Measurements from ENCODE around the gene TNNI3K.

TNNI3K gene

DNA sequence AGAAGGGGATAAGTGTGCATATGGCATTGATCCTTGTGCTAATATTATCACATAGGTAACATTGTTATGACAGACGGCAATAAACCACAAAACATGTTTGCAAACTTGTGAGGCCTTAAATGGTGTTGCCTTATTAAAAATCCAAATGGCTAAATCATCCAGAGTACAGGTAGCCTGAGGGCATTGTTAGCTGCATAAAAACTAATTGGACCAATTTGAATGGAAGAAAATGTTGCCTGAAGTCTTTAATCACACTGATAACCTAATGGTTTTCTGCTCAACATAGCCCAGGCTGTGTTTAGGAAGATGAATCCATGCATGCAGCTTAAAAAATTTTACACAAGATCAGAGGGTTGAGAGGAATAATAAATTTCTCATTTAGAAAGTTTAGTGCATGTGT, 296.6 kb downstream of the TNNI3K start:
- Histone ChIP-seq H3K27me3 (replicated peaks; ENCODE audit: insufficient read depth, low read length) (no peaks in the 10 kb centered on the region), H3K9me2 (replicated peaks; ENCODE audit: insufficient read depth, low read length) (no peaks in the 10 kb centered on the region), H2AFZ (ENCODE audit: low read length) (no peak overlapping the region), H3K9me3 (replicated peaks; ENCODE audit: insufficient read depth, low read length) (no peaks in the 10 kb centered on the region), H3F3A (ENCODE audit: insufficient read depth, low read length) (no peaks in the 10 kb centered on the region), H3K4me3 (ENCODE audit: low read length) (no peak overlapping the region), H3K27ac (ENCODE audit: low read length) (no peak overlapping the region), H3K36me3 (replicated peaks; ENCODE audit: insufficient read depth, low read length) (no peaks in the 10 kb centered on the region), H4K20me1 (ENCODE audit: insufficient read depth, low read length) (no peaks in the 10 kb centered on the region), H3K79me2 (ENCODE audit: low read length) (no peaks in the 10 kb centered on the region), H3K9ac (ENCODE audit: low read length) (no peak overlapping the region), H3K4me2 (ENCODE audit: low read depth, low read length) (no peak overlapping the region), H3K4me1 (ENCODE audit: low read length) (no peaks in the 10 kb centered on the region)
- TF ChIP-seq, protein P1, sequence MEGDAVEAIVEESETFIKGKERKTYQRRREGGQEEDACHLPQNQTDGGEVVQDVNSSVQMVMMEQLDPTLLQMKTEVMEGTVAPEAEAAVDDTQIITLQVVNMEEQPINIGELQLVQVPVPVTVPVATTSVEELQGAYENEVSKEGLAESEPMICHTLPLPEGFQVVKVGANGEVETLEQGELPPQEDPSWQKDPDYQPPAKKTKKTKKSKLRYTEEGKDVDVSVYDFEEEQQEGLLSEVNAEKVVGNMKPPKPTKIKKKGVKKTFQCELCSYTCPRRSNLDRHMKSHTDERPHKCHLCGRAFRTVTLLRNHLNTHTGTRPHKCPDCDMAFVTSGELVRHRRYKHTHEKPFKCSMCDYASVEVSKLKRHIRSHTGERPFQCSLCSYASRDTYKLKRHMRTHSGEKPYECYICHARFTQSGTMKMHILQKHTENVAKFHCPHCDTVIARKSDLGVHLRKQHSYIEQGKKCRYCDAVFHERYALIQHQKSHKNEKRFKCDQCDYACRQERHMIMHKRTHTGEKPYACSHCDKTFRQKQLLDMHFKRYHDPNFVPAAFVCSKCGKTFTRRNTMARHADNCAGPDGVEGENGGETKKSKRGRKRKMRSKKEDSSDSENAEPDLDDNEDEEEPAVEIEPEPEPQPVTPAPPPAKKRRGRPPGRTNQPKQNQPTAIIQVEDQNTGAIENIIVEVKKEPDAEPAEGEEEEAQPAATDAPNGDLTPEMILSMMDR (IDR thresholded peaks at IDR 0.05; ENCODE audit: low read length) = no peak
- no peak for TF ChIP-seq EZH2 (optimal IDR thresholded peaks at IDR 0.05; ENCODE audit: low read depth, low read length)
- no peak for TF ChIP-seq EZH2phosphoT487 (IDR thresholded peaks at IDR 0.05; ENCODE audit: low read length)
- no peak for DNase-seq

DNA sequence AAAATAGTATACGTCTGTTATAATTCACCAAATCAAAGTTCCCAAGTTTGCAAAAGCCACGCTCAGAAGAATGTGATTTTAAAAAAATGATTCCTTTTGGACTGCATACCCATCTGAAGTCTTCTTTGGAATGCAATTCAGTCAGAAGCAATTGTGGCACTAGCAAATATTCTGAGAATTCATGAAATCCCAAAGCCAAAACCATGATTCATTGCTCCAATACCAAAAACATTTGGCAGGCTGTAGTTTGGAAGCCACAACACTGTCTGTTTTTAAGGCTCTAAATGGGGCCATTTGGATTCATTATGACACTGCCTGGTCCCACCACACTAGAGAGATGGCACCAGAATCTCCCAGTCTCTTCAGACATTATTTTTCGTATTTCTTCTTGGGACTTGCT, 299.1 kb downstream of the TNNI3K start:
- no peak for DNase-seq

DNA sequence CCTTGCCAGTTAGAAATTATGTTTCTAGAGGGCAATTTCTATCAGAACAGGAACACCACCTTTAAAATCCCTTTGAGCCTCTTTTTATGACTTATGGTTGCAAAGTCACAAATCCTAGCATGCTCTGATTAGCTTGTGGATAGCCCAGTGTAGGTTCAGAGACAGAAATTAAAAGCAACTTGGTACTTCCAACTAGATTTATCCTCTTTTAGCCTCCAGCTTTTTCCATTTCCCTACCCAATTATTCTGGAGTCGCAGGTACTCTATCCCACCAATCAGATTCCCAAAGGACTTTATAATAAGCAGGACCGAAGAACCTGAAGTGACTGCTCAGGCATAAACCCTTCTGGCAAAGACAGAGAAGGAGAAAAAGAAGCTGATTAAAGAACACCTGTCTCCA, 310.6 kb downstream of the TNNI3K start:
- Histone ChIP-seq H3K36me3 (replicated peaks; ENCODE audit: insufficient read depth, low read length) (no peaks in the 10 kb centered on the region), H3K9ac (ENCODE audit: low read length) (no peak overlapping the region), H2AFZ (ENCODE audit: low read length) (no peak overlapping the region), H3F3A (ENCODE audit: insufficient read depth, low read length) (no peaks in the 10 kb centered on the region), H4K20me1 (ENCODE audit: insufficient read depth, low read length) (no peaks in the 10 kb centered on the region), H3K4me1 (ENCODE audit: low read length) (no peaks in the 10 kb centered on the region), H3K9me3 (replicated peaks; ENCODE audit: insufficient read depth, low read length) (no peaks in the 10 kb centered on the region), H3K4me3 (ENCODE audit: low read length) (no peak overlapping the region), H3K9me2 (replicated peaks; ENCODE audit: insufficient read depth, low read length) (no peaks in the 10 kb centered on the region), H3K27ac (ENCODE audit: low read length) (no peak overlapping the region), H3K27me3 (replicated peaks; ENCODE audit: insufficient read depth, low read length) (no peaks in the 10 kb centered on the region), H3K4me2 (ENCODE audit: low read depth, low read length) (no peak overlapping the region), H3K79me2 (ENCODE audit: low read length) (no peaks in the 10 kb centered on the region)
- no peak for DNase-seq
- no peak for TF ChIP-seq EZH2 (optimal IDR thresholded peaks at IDR 0.05; ENCODE audit: low read depth, low read length)
- TF ChIP-seq, protein P1 (IDR thresholded peaks at IDR 0.05; ENCODE audit: low read length) = no peak
- TF ChIP-seq EZH2phosphoT487 (IDR thresholded peaks at IDR 0.05; ENCODE audit: low read length) = no peak

More for the DNA sequence above, 299.1 kb downstream of the TNNI3K start:
- TF ChIP-seq, protein P1 (IDR thresholded peaks at IDR 0.05; ENCODE audit: low read length) = no peak
- no peak for TF ChIP-seq EZH2phosphoT487 (IDR thresholded peaks at IDR 0.05; ENCODE audit: low read length)
- TF ChIP-seq EZH2 (optimal IDR thresholded peaks at IDR 0.05; ENCODE audit: low read depth, low read length) = no peak
- no peaks in the 10 kb centered on the region for H3K79me2 ChIP-seq (ENCODE audit: low read length)
- no peaks in the 10 kb centered on the region for H3K27me3 ChIP-seq (replicated peaks; ENCODE audit: insufficient read depth, low read length)
- H3K9me3 ChIP-seq (replicated peaks; ENCODE audit: insufficient read depth, low read length) = no peaks in the 10 kb centered on the region
- no peaks in the 10 kb centered on the region for H3F3A ChIP-seq (ENCODE audit: insufficient read depth, low read length)
- no peak overlapping the region for H3K9ac ChIP-seq (ENCODE audit: low read length)
- no peaks in the 10 kb centered on the region for H3K9me2 ChIP-seq (replicated peaks; ENCODE audit: insufficient read depth, low read length)
- no peak overlapping the region for H3K27ac ChIP-seq (ENCODE audit: low read length)
- no peak overlapping the region for H3K4me3 ChIP-seq (ENCODE audit: low read length)
- no peaks in the 10 kb centered on the region for H3K36me3 ChIP-seq (replicated peaks; ENCODE audit: insufficient read depth, low read length)
- no peak overlapping the region for H2AFZ ChIP-seq (ENCODE audit: low read length)
- no peaks in the 10 kb centered on the region for H3K4me1 ChIP-seq (ENCODE audit: low read length)
- H4K20me1 ChIP-seq (ENCODE audit: insufficient read depth, low read length) = no peaks in the 10 kb centered on the region
- H3K4me2 ChIP-seq (ENCODE audit: low read depth, low read length) = no peak overlapping the region
